Testis (tissue), 3 donors: ENCODE measurements around the gene CLK3. TPM values are rescaled to one million over a fixed set of nuclear protein-coding genes. Genes with fewer than 3 reads are reported as not detected.

Experiments used
- DNase-seq: peaks from one replicate; pipeline ENCODE4 v3.0.0-alpha.2; 2019
- H3K27ac ChIP-seq, 2 donors: fragments of 200-600 bp; sonication (generic); one replicate each; pipeline ENCODE4 v1.5.1; 2019
- H3K27me3 ChIP-seq: fragments of 200-600 bp; sonication (generic); one replicate; pipeline ENCODE4 v1.5.1; 2019
- H3K36me3 ChIP-seq: fragments of 200-600 bp; sonication (generic); one replicate; pipeline ENCODE4 v1.5.1; 2017; ENCODE audit warnings: low read depth; ENCODE audit errors: missing control alignments
- H3K4me1 ChIP-seq: fragments of 200-600 bp; sonication (generic); one replicate; pipeline ENCODE4 v1.5.1; 2019
- H3K4me3 ChIP-seq, 2 donors: fragments of 200-600 bp; sonication (generic); one replicate each; pipeline ENCODE4 v1.5.1; 2017 to 2019
- H3K9me3 ChIP-seq: fragments of 200-600 bp; sonication (generic); one replicate; pipeline ENCODE4 v1.5.1; 2017
- CTCF ChIP-seq, 3 experiments: fragments of 450-650 bp in 2 of 3; fragments of 200-600 bp in 1 of 3; sonication (generic) in 1 of 3; IDR thresholded peaks; one replicate each; pipeline ENCODE4 v1.5.1; 2016 to 2019; ENCODE audit warnings: antibody characterized with exemption in 3 of 3, mild to moderate bottlenecking in 2 of 3, moderate library complexity in 1 of 3
- POLR2A ChIP-seq: fragments of 450-650 bp; IDR thresholded peaks from one replicate; pipeline ENCODE4 v1.6.1; 2017; ENCODE audit warnings: antibody characterized with exemption, mild to moderate bottlenecking, moderate library complexity
- WGBS, 2 donors: methylation state at CpG; one replicate each; pipeline ENCODE4 v1.1.5; 2018; 5-methylcytosine and 5-hydroxymethylcytosine counted together
- intact Hi-C: fragments of 100-400 bp; cut with DNase I; formaldehyde crosslinking; loops from one replicate; pipeline ENCODE4 v1.15.1; 2023; ENCODE audit warnings: low total_unique reads
- polyA plus RNA-seq: library from polyadenylated mRNA; stranded (reverse); fragments of 350-450 nt; fragmentation: Illumina TruSeq; extraction: RNeasy Lipid Tissue Mini Kit (QIAGEN cat#74804); gene quantifications from one replicate; pipeline ENCODE4 v1.2.3, GENCODE V29; 2014; ENCODE audit warnings: low read depth, low replicate concordance; ENCODE audit not compliant: insufficient read depth
- total RNA-seq, 2 donors: library from RNA; depleted of rRNA; stranded (reverse); fragments of >200 nt; gene quantifications; one replicate each; pipeline ENCODE4 v1.2.3, GENCODE V29; 2016

CLK3 gene
- total and polyA plus RNA-seq, 3 donors from 2014 or later, result 137 to 197 (median 162) TPM

DNA sequence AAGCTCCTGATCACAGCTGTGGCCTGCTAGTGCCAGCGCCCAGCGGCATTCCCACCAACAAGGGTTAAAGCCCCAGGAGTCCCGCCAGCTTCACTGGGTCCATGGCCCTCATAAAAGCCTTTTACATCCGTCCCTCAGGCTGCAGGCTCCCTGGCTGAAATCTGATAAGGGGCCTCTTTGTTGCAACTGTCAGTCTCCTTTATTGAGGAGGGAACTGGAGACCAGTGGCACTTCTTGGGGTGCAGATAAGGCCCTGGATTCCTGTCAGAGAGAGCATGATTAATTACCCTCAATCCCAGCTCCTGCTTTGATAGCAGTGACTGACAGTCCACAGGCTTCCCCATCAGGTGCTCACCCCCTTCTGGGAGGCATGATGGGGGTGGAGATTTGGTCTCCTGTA, 30.9 kb upstream of the CLK3 start:
- H3K27me3 ChIP-seq, result no peaks in the 10 kb centered on the region
- 79 to 83% methylated on average over 1 to 4 of the region's 4 CpGs for WGBS, 2 donors
- no peaks in the 10 kb centered on the region for H3K36me3 ChIP-seq
- no peak for DNase-seq
- H3K9me3 ChIP-seq, result no peaks in the 10 kb centered on the region
- H3K4me3 ChIP-seq, result no peak overlapping the region
- intact Hi-C loops, result no loop called here
- H3K4me1 ChIP-seq, result no peaks in the 10 kb centered on the region
- no peak overlapping the region for H3K27ac ChIP-seq
- TF ChIP-seq POLR2A, result no peak
- TF ChIP-seq CTCF (IDR thresholded peaks at IDR 0.05), result no peak

- no peak for DNase-seq
- 46 to 58% methylated on average over 3 of the region's 3 CpGs for WGBS, 2 donors
- no peaks in the 10 kb centered on the region for H3K9me3 ChIP-seq
- intact Hi-C loops, result no loop called here
- TF ChIP-seq CTCF (IDR thresholded peaks at IDR 0.05) (no peak), POLR2A (no peak)
- no peaks in the 10 kb centered on the region for H3K27me3 ChIP-seq
- H3K27ac ChIP-seq, result no peak overlapping the region
- no peaks in the 10 kb centered on the region for H3K36me3 ChIP-seq
- no peak overlapping the region for H3K4me3 ChIP-seq
- H3K4me1 ChIP-seq, result no peaks in the 10 kb centered on the region
These were observed 30.4 kb upstream of the CLK3 start for GRCh38 chr15:74585191-74585590.

GRCh38 chr15:74585857-74586256, 29.8 kb upstream of the CLK3 start:
- H3K27ac ChIP-seq, result no peak overlapping the region
- H3K9me3 ChIP-seq, result no peaks in the 10 kb centered on the region
- no peaks in the 10 kb centered on the region for H3K36me3 ChIP-seq
- no peak for TF ChIP-seq POLR2A
- intact Hi-C loops, result no loop called here
- no peak for DNase-seq
- 94% methylated on average over 8 to 9 of the region's 9 CpGs for WGBS, 2 donors
- no peaks in the 10 kb centered on the region for H3K4me1 ChIP-seq
- no peak overlapping the region for H3K4me3 ChIP-seq
- no peaks in the 10 kb centered on the region for H3K27me3 ChIP-seq

GRCh38 chr15:74589826-74590225, 25.8 kb upstream of the CLK3 start:
- TF ChIP-seq CTCF (IDR thresholded peaks at IDR 0.05) (no peak), POLR2A (no peak)
- no peaks in the 10 kb centered on the region for H3K27me3 ChIP-seq
- 94 to 97% methylated on average over 5 to 6 of the region's 6 CpGs for WGBS, 2 donors
- H3K27ac ChIP-seq, result no peak overlapping the region
- intact Hi-C loops, result no loop called here
- DNase-seq, result no peak
- no peak overlapping the region for H3K4me3 ChIP-seq
- no peaks in the 10 kb centered on the region for H3K4me1 ChIP-seq
- H3K36me3 ChIP-seq, result no peaks in the 10 kb centered on the region
- no peaks in the 10 kb centered on the region for H3K9me3 ChIP-seq

DNA sequence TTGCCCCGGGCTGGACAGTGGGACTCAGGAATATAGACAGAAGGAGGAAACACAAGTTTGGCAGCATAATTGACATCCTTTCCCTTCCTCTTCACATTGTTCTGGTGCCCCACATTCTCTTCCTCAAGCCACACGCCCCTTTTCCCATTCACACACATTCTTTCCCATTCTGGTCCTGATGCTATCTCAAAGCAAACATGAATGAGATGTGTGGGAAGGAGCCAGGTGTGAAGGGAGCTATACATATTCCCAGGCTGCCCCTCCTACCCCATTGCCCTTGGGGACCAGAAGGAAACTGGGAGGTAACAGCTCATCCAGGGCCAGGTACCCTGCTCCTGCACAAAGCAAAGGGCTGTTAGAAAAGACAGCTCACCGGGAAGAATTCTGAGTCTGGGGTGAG, 23.4 kb upstream of the CLK3 start:
- Histone ChIP-seq H3K27me3 (no peaks in the 10 kb centered on the region), H3K27ac (no peak overlapping the region), H3K4me3 (no peak overlapping the region), H3K9me3 (no peaks in the 10 kb centered on the region), H3K4me1 (no peaks in the 10 kb centered on the region), H3K36me3 (no peaks in the 10 kb centered on the region)
- WGBS, 2 donors, result 75 to 92% methylated on average over 3 of the region's 3 CpGs
- TF ChIP-seq POLR2A, result no peak
- no peak for TF ChIP-seq CTCF (IDR thresholded peaks at IDR 0.05)
- intact Hi-C loops, result no loop called here
- no peak for DNase-seq
